GM23338 (cell line): ENCODE data around the gene RBAK. TPM values are rescaled to one million over a fixed set of nuclear protein-coding genes. Genes with fewer than 3 reads are reported as not detected.

Experiments used
- ATAC-seq: fragments of 200-7000 bp; cut with Tn5 transposase; 3 replicates; pipeline ENCODE4 v1.9.1; 2020
- DNase-seq: peaks from one replicate; pipeline ENCODE4 v3.0.0-alpha.2; 2015; ENCODE audit warnings: low spot score
- H2AFZ ChIP-seq: fragments of 200-600 bp; sonication (generic); 2 replicates; pipeline ENCODE4 v1.8.0; 2016; ENCODE audit warnings: antibody characterized with exemption, mild to moderate bottlenecking, moderate library complexity
- H3F3A ChIP-seq: fragments of 200-600 bp; sonication (generic); replicated peaks from 2 replicates; pipeline ENCODE4 v1.8.0; 2017; ENCODE audit warnings: antibody characterized with exemption, mixed run types, low read depth
- H3K27ac ChIP-seq: fragments of 200-600 bp; sonication (generic); 2 replicates; pipeline ENCODE4 v1.6.1; 2016; ENCODE audit warnings: low read depth
- H3K27me3 ChIP-seq: fragments of 200-600 bp; sonication (generic); 2 replicates; pipeline ENCODE4 v1.8.0; 2016; ENCODE audit warnings: mild to moderate bottlenecking, mixed run types, moderate library complexity; ENCODE audit not compliant: insufficient read depth
- H3K36me3 ChIP-seq: fragments of 200-600 bp; sonication (generic); 2 replicates; pipeline ENCODE4 v1.8.0; 2016; ENCODE audit warnings: mild to moderate bottlenecking; ENCODE audit not compliant: insufficient read depth
- H3K4me1 ChIP-seq: fragments of 200-600 bp; sonication (generic); 2 replicates; pipeline ENCODE4 v1.8.0; 2016; ENCODE audit warnings: mild to moderate bottlenecking, moderate library complexity; ENCODE audit not compliant: insufficient read depth
- H3K4me2 ChIP-seq: fragments of 200-600 bp; sonication (generic); 2 replicates; pipeline ENCODE4 v1.7.1; 2017; ENCODE audit warnings: mixed run types
- H3K4me3 ChIP-seq: fragments of 200-600 bp; sonication (generic); 2 replicates; pipeline ENCODE4 v1.6.1; 2016; ENCODE audit warnings: mixed run types
- H3K79me2 ChIP-seq: fragments of 200-600 bp; sonication (generic); replicated peaks from 2 replicates; pipeline ENCODE4 v1.8.0; 2017; ENCODE audit warnings: mild to moderate bottlenecking; ENCODE audit not compliant: insufficient read depth
- H3K9me2 ChIP-seq: fragments of 200-600 bp; sonication (generic); 2 replicates; pipeline ENCODE4 v1.8.0; 2017; ENCODE audit not compliant: insufficient read depth
- H4K20me1 ChIP-seq: fragments of 200-600 bp; sonication (generic); replicated peaks from 2 replicates; pipeline ENCODE4 v1.8.0; 2017; ENCODE audit warnings: mild to moderate bottlenecking; ENCODE audit not compliant: insufficient read depth
- H3K27ac Mint-ChIP-seq: 2 replicates; pipeline ENCODE4 v1.8.0; 2020; ENCODE audit warnings: inconsistent platforms, mild to moderate bottlenecking, moderate library complexity, mixed read lengths
- H3K27me3 Mint-ChIP-seq: 3 replicates; pipeline ENCODE4 v1.8.0; 2022; ENCODE audit warnings: low read depth, mild to moderate bottlenecking, moderate library complexity, mixed read lengths, inconsistent platforms; ENCODE audit not compliant: insufficient read depth, poor library complexity
- H3K36me3 Mint-ChIP-seq: 3 replicates; pipeline ENCODE4 v1.8.0; 2021; ENCODE audit warnings: low read depth, mild to moderate bottlenecking, inconsistent platforms, moderate library complexity, mixed read lengths
- H3K4me1 Mint-ChIP-seq: 3 replicates; pipeline ENCODE4 v1.8.0; 2020; ENCODE audit warnings: mild to moderate bottlenecking, inconsistent platforms, mixed read lengths
- H3K4me3 Mint-ChIP-seq: 3 replicates; pipeline ENCODE4 v1.8.0; 2021; ENCODE audit warnings: moderate library complexity, mild to moderate bottlenecking, inconsistent platforms, mixed read lengths
- H3K9me3 Mint-ChIP-seq: 3 replicates; pipeline ENCODE4 v1.8.0; 2020; ENCODE audit warnings: moderate library complexity, mild to moderate bottlenecking, inconsistent platforms, mixed read lengths
- CREB1 ChIP-seq: fragments of 250-450 bp; sonication (Bioruptor Pico); IDR thresholded peaks from 2 replicates; pipeline ENCODE4 v1.5.0; 2020; ENCODE audit warnings: low read depth, mild to moderate bottlenecking, moderate library complexity
- ETS1 ChIP-seq: IDR thresholded peaks from 2 replicates; pipeline ENCODE4 v1.6.1; 2016; ENCODE audit warnings: antibody characterized with exemption
- EZH2 ChIP-seq: fragments of 200-600 bp; sonication (generic); IDR thresholded peaks from one replicate; pipeline ENCODE4 v1.8.0; 2017; ENCODE audit warnings: antibody characterized with exemption, mild to moderate bottlenecking, low read depth; ENCODE audit not compliant: unreplicated experiment
- EZH2phosphoT487 ChIP-seq: fragments of 200-600 bp; sonication (generic); IDR thresholded peaks from one replicate; pipeline ENCODE4 v1.8.1; 2018; ENCODE audit warnings: antibody characterized with exemption; ENCODE audit not compliant: unreplicated experiment
- JUNB ChIP-seq: IDR thresholded peaks from one replicate; pipeline ENCODE4 v1.6.1; 2016; ENCODE audit warnings: antibody characterized with exemption; ENCODE audit not compliant: unreplicated experiment
- NANOG ChIP-seq: IDR thresholded peaks from 2 replicates; pipeline ENCODE4 v1.6.1; 2016; ENCODE audit warnings: antibody characterized with exemption, borderline replicate concordance
- POLR2AphosphoS5 ChIP-seq: IDR thresholded peaks from 2 replicates; pipeline ENCODE4 v1.6.1; 2016; ENCODE audit warnings: antibody characterized with exemption, low read depth
- REST ChIP-seq: IDR thresholded peaks from one replicate; pipeline ENCODE4 v1.6.1; 2018; ENCODE audit warnings: antibody characterized with exemption; ENCODE audit not compliant: unreplicated experiment
- STAT1 ChIP-seq: IDR thresholded peaks from one replicate; pipeline ENCODE4 v1.6.1; 2016; ENCODE audit warnings: antibody characterized with exemption; ENCODE audit not compliant: unreplicated experiment
- ZNF114 ChIP-seq: fragments of 250-450 bp; sonication (Bioruptor Pico); IDR thresholded peaks from 2 replicates; pipeline ENCODE4 v1.5.0; 2020; ENCODE audit warnings: mild to moderate bottlenecking, moderate library complexity
- polyA plus RNA-seq: library from polyadenylated mRNA; unstranded; fragments of >200 nt; fragmentation: Nextera tagmentation; extraction: Ambion mirVana; gene quantifications from 2 replicates; pipeline ENCODE4 v1.2.1, GENCODE V29; 2016
- total RNA-seq: library from RNA; depleted of rRNA; stranded (reverse); fragments of >200 nt; shearing (Covaris generic); gene quantifications from 2 replicates; pipeline ENCODE4 v1.2.3, GENCODE V29; 2014
- TF ChIP-seq, protein P1 (sequence below), 2 experiments: fragments of 200-600 bp in 1 of 2; sonication (generic) in 1 of 2; conservative IDR thresholded peaks; 2 replicates each; pipeline versions ENCODE4 v1.5.1 to v1.6.1; 2016 to 2017; ENCODE audit warnings: antibody characterized with exemption in 2 of 2, low read depth in 2 of 2, mild to moderate bottlenecking in 2 of 2, moderate library complexity in 1 of 2

The RBAK gene
- total and polyA plus RNA-seq, 2 experiments from 2014 or later: 6.5 to 15.2 TPM

- TF ChIP-seq, protein P1, sequence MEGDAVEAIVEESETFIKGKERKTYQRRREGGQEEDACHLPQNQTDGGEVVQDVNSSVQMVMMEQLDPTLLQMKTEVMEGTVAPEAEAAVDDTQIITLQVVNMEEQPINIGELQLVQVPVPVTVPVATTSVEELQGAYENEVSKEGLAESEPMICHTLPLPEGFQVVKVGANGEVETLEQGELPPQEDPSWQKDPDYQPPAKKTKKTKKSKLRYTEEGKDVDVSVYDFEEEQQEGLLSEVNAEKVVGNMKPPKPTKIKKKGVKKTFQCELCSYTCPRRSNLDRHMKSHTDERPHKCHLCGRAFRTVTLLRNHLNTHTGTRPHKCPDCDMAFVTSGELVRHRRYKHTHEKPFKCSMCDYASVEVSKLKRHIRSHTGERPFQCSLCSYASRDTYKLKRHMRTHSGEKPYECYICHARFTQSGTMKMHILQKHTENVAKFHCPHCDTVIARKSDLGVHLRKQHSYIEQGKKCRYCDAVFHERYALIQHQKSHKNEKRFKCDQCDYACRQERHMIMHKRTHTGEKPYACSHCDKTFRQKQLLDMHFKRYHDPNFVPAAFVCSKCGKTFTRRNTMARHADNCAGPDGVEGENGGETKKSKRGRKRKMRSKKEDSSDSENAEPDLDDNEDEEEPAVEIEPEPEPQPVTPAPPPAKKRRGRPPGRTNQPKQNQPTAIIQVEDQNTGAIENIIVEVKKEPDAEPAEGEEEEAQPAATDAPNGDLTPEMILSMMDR (conservative IDR thresholded peaks at IDR 0.05; ENCODE audit: low read depth in 2 of 2): no peak
- TF ChIP-seq EZH2: no peak
Observed at GRCh38 chr7:5082806-5083205, 37.1 kb downstream of the RBAK start (continued).

DNA sequence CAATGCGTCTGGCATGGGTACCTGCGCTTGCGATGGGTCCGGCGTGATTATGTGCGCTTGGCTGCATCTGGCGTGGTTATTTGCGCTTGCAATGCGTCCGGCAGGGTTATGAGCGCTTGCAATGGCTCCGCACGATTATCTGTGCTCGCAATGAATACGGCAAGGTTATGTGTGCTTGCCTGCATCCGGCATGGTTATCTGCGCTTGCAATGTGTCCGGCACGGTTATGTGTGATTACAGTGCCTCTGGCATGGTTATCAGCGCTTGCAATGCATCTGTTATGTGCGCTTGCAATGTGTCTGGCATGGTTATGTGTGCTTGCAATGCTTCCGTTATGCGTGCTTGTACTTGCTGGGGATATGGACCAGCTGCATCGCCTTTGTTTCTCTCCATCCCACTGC is 37.7 kb downstream of the RBAK start:
- DNase-seq: no peak
- H3K27me3 ChIP-seq: no peaks in the 10 kb centered on the region
- no peaks in the 10 kb centered on the region for H3F3A ChIP-seq
- no peaks in the 10 kb centered on the region for H3K9me2 ChIP-seq
- H3K27me3 Mint-ChIP-seq: peaks cover 12% of the 10 kb centered on the region
- no peaks in the 10 kb centered on the region for H3K4me1 ChIP-seq
- no peaks in the 10 kb centered on the region for H3K4me1 Mint-ChIP-seq
- no peaks in the 10 kb centered on the region for H4K20me1 ChIP-seq
- no peak for ATAC-seq
- no peak overlapping the region for H2AFZ ChIP-seq
- peaks cover 4% of the 10 kb centered on the region; the same call in 1 of the 3 replicates for H3K36me3 Mint-ChIP-seq
- H3K4me3 ChIP-seq: no peak overlapping the region
- peaks cover 21% of the 10 kb centered on the region for H3K9me3 Mint-ChIP-seq
- H3K27ac Mint-ChIP-seq: no peak overlapping the region
- no peaks in the 10 kb centered on the region for H3K36me3 ChIP-seq
- no peak overlapping the region for H3K4me2 ChIP-seq
- H3K79me2 ChIP-seq: no peaks in the 10 kb centered on the region
- no peak overlapping the region for H3K27ac ChIP-seq
- no peak overlapping the region for H3K4me3 Mint-ChIP-seq
- TF ChIP-seq EZH2: no peak
- TF ChIP-seq REST: no peak
- TF ChIP-seq EZH2phosphoT487: no peak
- no peak for TF ChIP-seq STAT1
- no peak for TF ChIP-seq POLR2AphosphoS5
- no peak for TF ChIP-seq CREB1 (CRISPR knock-in tag)
- TF ChIP-seq, protein P1 (conservative IDR thresholded peaks at IDR 0.05; ENCODE audit: low read depth in 2 of 2): no peak
- TF ChIP-seq ZNF114 (CRISPR knock-in tag): no peak
- TF ChIP-seq NANOG: no peak
- no peak for TF ChIP-seq ETS1
- no peak for TF ChIP-seq JUNB
